Calu3 (cell line): ENCODE data around the gene TMEM212. TPM values are rescaled to one million over a fixed set of nuclear protein-coding genes. Genes with fewer than 3 reads are reported as not detected.

Experiments used
- BruUV-seq: library from RNA; stranded (reverse); fragments of 400-500 nt; replicated peaks from 2 replicates; lab custom pipeline; 2021; lab: Mats Ljungman, UMichigan
- CTCF ChIA-PET: fragments of 300-600 bp; sonication (Branson Sonifier 250); formaldehyde crosslinking; loops from one replicate; lab custom pipeline; 2022; ENCODE audit warnings: antibody characterized with exemption; lab: Charles Lee
- DNase-seq: peaks from one replicate; pipeline ENCODE4 v3.0.0; 2022
- H3K27ac Mint-ChIP-seq: one replicate; pipeline ENCODE4 v1.8.0; 2022; ENCODE audit warnings: mixed read lengths; ENCODE audit not compliant: unreplicated experiment
- H3K27me3 Mint-ChIP-seq: one replicate; pipeline ENCODE4 v1.8.0; 2022; ENCODE audit warnings: mixed read lengths; ENCODE audit not compliant: unreplicated experiment
- H3K36me3 Mint-ChIP-seq: one replicate; pipeline ENCODE4 v1.8.0; 2022; ENCODE audit warnings: mild to moderate bottlenecking, moderate library complexity, mixed read lengths; ENCODE audit not compliant: insufficient read depth, unreplicated experiment
- H3K4me1 Mint-ChIP-seq: one replicate; pipeline ENCODE4 v1.8.0; 2022; ENCODE audit warnings: mild to moderate bottlenecking, low read depth, mixed read lengths; ENCODE audit not compliant: unreplicated experiment
- H3K4me3 Mint-ChIP-seq: one replicate; pipeline ENCODE4 v1.8.0; 2022; ENCODE audit warnings: mild to moderate bottlenecking, low read depth, moderate library complexity, mixed read lengths; ENCODE audit not compliant: unreplicated experiment
- H3K9me3 Mint-ChIP-seq: one replicate; pipeline ENCODE4 v1.8.0; 2022; ENCODE audit warnings: low read depth, mixed read lengths; ENCODE audit not compliant: unreplicated experiment
- intact Hi-C: fragments of 100-400 bp; cut with micrococcal nuclease; formaldehyde crosslinking; loops from one replicate; pipeline ENCODE4 v1.10.0; 2022; ENCODE audit not compliant: unreplicated experiment
- total RNA-seq: library from RNA; stranded (reverse); gene quantifications from 2 replicates; pipeline ENCODE4 v1.2.3, GENCODE V29; 2022
- TF ChIP-seq, protein P1 (sequence below): fragments of 200-600 bp; IDR thresholded peaks from one replicate; pipeline ENCODE4 v1.8.0; 2022; ENCODE audit warnings: antibody characterized with exemption; ENCODE audit not compliant: unreplicated experiment

Gene TMEM212
- total RNA-seq, 1 experiment from 2014 or later, result not detected

DNA sequence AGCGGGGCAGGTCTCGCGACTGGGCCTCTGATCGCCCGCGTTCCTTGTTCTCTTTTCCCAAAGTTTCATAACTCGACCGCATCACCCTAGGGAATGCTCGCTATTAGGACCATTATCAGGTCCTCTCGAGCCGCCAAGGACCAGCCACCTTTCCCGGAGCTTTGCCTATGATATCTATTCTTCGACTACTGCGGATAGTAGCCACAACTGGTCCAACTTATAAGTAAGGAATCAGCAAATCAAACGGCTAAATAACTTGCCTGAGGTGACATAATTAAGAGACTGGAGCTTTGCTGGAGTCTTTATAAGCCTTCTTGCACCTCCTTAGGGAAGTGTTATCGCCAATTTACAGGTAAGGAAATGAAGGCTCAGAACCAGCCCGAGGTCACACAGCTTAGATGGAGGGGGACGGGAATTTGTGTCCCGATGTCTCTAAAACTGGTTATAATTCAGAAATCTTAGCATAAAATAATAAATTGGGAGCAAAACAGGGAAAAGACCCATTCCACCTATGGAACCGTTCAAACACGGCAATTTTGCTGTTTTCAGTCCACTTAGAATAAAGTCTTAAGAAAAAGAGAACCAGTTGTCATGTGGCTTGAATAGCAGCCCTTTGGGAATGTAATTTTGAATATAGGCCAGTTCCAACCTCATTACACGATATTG lies 32.4 kb upstream of the TMEM212 start:
- intact Hi-C loops, result loop anchor here (2.0 kb wide), 2 partner anchors 64 to 226 kb away; no protein-coding TSS in a partner anchor
- Mint-ChIP-seq H3K9me3 (no peaks in the 10 kb centered on the region), H3K36me3 (peaks cover 38% of the 10 kb centered on the region), H3K4me3 (peak overlapping the region; percentile 96), H3K27ac (peak overlapping the region; percentile 94), H3K4me1 (peaks cover 61% of the 10 kb centered on the region), H3K27me3 (no peaks in the 10 kb centered on the region)
- TF ChIP-seq, protein P1, sequence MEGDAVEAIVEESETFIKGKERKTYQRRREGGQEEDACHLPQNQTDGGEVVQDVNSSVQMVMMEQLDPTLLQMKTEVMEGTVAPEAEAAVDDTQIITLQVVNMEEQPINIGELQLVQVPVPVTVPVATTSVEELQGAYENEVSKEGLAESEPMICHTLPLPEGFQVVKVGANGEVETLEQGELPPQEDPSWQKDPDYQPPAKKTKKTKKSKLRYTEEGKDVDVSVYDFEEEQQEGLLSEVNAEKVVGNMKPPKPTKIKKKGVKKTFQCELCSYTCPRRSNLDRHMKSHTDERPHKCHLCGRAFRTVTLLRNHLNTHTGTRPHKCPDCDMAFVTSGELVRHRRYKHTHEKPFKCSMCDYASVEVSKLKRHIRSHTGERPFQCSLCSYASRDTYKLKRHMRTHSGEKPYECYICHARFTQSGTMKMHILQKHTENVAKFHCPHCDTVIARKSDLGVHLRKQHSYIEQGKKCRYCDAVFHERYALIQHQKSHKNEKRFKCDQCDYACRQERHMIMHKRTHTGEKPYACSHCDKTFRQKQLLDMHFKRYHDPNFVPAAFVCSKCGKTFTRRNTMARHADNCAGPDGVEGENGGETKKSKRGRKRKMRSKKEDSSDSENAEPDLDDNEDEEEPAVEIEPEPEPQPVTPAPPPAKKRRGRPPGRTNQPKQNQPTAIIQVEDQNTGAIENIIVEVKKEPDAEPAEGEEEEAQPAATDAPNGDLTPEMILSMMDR, result no peak
- no peak for DNase-seq
- CTCF ChIA-PET, result interaction anchor here (0.7 to 2.1 kb wide), 10 partner anchors 11 to 231 kb away, joined by 3 to 16 read pairs (median 3); no protein-coding TSS in a partner anchor
- BruUV-seq, result TSS peak; percentile 96

DNA sequence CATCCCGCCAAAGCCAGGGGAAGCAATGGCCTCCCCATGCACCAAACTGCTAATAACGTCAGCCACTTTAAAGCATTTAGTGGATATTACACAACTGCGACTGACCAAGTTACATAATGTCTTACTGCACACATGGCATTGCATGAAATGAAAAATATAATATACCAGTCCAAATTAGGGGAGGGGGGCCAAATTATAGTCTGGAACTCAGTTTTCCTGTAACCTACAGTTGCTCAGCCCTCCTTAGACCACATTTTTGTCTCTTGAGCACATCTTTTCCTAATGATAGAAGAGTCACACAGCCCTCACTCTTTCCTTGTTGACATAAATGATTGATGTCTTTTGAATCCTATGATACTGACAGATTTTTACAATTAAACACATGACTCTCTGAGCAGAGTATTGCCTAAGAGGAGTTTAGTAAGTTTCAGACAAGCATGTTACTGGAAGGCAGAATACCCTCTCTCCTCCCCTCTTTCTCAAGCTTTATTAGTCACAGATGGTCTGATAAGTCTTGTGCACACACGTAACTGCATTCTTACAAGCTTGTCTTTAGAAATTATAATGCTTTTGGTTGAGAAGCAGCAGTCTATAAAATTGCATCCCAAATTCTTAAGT lies 31.7 kb upstream of the TMEM212 start:
- peaks cover 38% of the 10 kb centered on the region for H3K36me3 Mint-ChIP-seq
- peak overlapping the region; percentile 96 for H3K4me3 Mint-ChIP-seq
- no peaks in the 10 kb centered on the region for H3K27me3 Mint-ChIP-seq
- TF ChIP-seq, protein P1, result no peak
- CTCF ChIA-PET, result interaction anchor here (0.6 to 2.1 kb wide), 5 partner anchors 11 to 142 kb away, joined by 3 to 16 read pairs (median 6); no protein-coding TSS in a partner anchor
- no peaks in the 10 kb centered on the region for H3K9me3 Mint-ChIP-seq
- no peak for DNase-seq
- H3K27ac Mint-ChIP-seq, result peak overlapping the region; percentile 94
- BruUV-seq, result no TSS peak
- intact Hi-C loops, result loop anchor here (2.0 kb wide), 2 partner anchors 63 to 225 kb away; no protein-coding TSS in a partner anchor
- peaks cover 65% of the 10 kb centered on the region for H3K4me1 Mint-ChIP-seq

DNA sequence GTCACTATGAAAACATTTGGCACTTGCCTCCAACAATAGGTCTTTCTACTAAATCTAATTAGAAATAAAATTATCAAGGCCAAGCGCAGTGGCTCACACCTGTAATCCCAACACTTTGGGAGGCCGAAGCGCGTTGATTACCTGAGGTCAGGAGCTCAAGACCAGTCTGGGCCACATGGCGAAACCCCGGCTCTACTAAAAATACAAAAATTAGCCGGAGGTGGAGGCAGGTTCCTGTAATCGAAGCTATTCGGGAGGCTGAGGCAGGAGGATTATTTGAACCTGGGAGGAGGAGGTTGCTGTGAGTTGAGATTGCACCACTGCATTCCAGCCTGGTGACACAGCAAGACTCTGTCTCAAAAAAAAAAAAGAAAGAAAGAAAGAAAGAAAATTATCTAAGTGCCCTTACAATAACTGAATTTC lies 31.2 kb upstream of the TMEM212 start:
- H3K27ac Mint-ChIP-seq, result peak overlapping the region; percentile 94
- TF ChIP-seq, protein P1, result no peak
- H3K27me3 Mint-ChIP-seq, result no peaks in the 10 kb centered on the region
- CTCF ChIA-PET, result interaction anchor here (0.6 to 2.1 kb wide), 6 partner anchors 10 to 693 kb away, joined by 3 to 16 read pairs (median 4); no protein-coding TSS in a partner anchor
- intact Hi-C loops, result loop anchor here (2.0 kb wide), 2 partner anchors 63 to 225 kb away; no protein-coding TSS in a partner anchor
- H3K36me3 Mint-ChIP-seq, result peaks cover 38% of the 10 kb centered on the region
- DNase-seq, result peak; percentile 69
- H3K9me3 Mint-ChIP-seq, result no peaks in the 10 kb centered on the region
- H3K4me1 Mint-ChIP-seq, result peaks cover 61% of the 10 kb centered on the region
- no TSS peak for BruUV-seq
- H3K4me3 Mint-ChIP-seq, result peak overlapping the region; percentile 96

DNA sequence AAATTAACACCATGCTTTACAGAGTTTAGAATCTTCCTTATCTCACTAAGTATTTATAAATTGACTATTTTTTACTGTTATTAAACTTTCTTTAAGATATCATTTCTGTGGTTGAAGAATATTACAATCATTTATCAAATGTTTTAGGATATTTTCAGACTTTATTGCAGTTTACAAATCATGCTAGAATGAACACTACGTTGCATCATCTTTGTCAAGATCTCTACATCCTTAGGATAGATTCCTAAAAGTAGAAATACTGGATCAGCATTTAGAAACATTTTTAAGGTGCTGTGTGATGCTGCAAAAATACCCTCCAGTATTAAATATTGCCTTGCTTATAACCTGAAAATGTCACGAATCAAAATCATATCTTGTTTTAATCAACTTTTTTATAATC lies 30.3 kb upstream of the TMEM212 start:
- BruUV-seq, result no TSS peak
- DNase-seq, result no peak
- intact Hi-C loops, result no loop called here
- peak overlapping the region; percentile 94 for H3K27ac Mint-ChIP-seq
- CTCF ChIA-PET, result no interaction called here
- TF ChIP-seq, protein P1, result no peak
- H3K27me3 Mint-ChIP-seq, result no peaks in the 10 kb centered on the region
- H3K9me3 Mint-ChIP-seq, result no peaks in the 10 kb centered on the region
- peaks cover 38% of the 10 kb centered on the region for H3K36me3 Mint-ChIP-seq
- no peak overlapping the region for H3K4me3 Mint-ChIP-seq
- peaks cover 52% of the 10 kb centered on the region for H3K4me1 Mint-ChIP-seq
